GM12873 (cell line): ENCODE data around the gene HSPA9.

Source experiments
- TF ChIP-seq, protein P1 (sequence below): IDR thresholded peaks from 2 replicates; pipeline ENCODE4 v1.5.1; 2012; ENCODE audit warnings: low read depth, mild to moderate bottlenecking, moderate library complexity, low read length, control low read depth; ENCODE audit not compliant: insufficient read depth; ENCODE audit errors: missing control alignments

HSPA9 gene

DNA sequence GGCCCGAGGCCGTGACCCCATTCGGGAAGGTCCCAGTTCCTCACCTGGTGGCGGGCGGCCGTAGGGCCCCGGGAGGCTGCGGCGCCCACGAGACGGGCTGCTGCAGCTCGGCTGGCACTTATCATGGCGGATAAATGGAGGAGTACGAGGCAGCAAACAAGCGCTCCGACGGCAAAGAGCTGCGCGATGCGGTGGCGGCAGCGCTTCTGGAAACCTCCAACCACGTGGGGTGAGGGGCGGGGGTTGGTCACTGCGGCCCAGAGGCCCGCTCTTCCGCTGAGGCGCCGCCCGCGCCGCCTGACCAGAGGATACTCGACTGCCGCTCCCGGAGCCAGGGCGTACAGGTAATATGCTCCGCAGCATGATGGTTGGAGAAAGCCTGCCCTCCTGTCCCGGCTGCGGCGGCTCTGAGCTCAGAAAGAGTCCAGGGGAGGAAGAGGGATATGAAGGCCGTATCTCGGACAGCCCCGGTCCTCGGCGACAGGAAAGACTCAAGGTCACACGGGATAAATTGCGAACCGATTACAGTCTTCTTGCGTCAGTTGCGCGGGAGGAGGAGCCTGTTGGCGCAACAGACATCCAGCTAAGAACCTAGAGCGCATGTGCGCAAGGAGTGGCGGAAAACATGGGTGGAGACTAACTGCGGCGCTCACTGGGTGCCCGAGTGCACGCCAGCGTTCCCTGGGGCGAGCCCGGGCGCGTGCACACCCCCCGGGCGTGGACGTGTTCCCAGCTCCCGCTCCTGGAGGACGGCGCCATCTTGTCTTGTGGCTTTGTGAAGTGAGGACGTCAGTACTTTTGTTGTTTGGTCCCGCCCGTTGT is at the start of gene HSPA9:
TSS of gene HSPA9 (minus strand) at position 208 of the 822 bp plus-strand sequence. CDS start at position 125, 83 bp downstream.
- TF ChIP-seq, protein P1, sequence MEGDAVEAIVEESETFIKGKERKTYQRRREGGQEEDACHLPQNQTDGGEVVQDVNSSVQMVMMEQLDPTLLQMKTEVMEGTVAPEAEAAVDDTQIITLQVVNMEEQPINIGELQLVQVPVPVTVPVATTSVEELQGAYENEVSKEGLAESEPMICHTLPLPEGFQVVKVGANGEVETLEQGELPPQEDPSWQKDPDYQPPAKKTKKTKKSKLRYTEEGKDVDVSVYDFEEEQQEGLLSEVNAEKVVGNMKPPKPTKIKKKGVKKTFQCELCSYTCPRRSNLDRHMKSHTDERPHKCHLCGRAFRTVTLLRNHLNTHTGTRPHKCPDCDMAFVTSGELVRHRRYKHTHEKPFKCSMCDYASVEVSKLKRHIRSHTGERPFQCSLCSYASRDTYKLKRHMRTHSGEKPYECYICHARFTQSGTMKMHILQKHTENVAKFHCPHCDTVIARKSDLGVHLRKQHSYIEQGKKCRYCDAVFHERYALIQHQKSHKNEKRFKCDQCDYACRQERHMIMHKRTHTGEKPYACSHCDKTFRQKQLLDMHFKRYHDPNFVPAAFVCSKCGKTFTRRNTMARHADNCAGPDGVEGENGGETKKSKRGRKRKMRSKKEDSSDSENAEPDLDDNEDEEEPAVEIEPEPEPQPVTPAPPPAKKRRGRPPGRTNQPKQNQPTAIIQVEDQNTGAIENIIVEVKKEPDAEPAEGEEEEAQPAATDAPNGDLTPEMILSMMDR, result no peak

DNA sequence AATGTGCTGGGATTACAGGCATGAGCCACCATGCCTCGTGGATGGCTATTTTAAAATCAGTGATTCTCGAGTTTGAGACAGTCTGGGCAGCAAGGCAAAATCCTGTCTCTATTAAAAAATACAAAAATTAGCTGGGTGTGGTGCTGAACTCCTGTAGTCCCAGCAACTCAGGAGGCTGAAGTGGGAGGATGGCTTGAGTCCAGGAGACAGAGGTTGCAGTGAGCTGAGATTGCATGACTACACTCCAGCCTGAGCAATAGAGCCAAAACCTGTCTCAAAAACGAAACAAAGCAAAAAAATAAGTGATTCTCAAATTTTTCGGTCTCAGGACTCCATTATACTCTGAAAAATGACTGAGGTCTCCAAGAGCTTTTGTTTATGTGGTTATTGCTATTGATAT is 47.9 kb upstream of the HSPA9 start:
- TF ChIP-seq, protein P1, result no peak

GRCh38 chr5:138622051-138622450 is 46.9 kb upstream of the HSPA9 start:
- TF ChIP-seq, protein P1, result no peak

DNA sequence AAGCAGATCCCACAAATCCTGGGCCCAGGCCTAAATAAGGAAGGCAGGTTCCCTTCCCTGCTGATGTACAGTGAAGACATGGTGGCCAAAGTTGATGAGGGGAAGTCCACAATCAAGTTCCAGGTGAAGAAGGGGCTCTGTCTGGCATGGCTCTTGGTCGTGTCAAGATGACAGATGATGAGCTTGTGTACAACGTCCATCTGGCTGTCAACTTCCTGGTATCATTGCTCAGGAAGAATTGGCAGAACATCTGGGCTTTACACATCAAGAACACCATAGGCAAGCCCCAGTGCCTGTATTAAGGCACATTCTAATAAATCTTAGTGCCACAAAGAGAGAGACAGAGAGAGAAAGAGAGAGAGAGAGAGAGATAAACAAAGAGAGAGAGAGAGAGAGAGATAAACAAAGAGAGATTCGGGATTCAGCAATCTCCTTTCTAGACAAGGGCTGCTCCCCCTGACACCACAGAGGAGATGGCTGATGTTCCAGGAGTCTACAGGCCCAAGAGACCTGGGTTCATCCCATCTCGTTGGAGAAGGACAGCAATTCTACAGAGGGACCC is 45.5 kb upstream of the HSPA9 start:
- TF ChIP-seq, protein P1, result no peak

DNA sequence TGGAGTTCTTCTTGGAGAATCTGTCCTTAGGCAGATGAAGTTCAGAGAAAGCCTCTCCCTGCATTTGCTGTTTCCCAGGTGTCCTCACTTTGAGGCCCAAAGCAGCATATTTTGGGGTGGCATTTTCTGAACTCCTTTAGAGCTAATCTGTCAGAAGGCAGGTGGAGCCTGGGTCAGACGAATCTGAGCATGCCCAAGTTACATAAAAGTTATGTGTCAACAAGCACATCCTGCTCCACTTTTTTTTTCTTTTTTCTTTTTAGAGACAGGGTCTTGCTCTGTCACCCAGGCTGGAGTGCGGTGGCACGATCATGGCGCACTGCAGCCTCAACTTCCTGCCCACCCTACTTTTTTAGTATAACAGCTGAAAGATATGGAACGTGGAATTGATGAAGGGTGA is 41.3 kb upstream of the HSPA9 start:
- TF ChIP-seq, protein P1, result no peak

GRCh38 chr5:138615461-138615860 is 40.3 kb upstream of the HSPA9 start:
- TF ChIP-seq, protein P1, result no peak

DNA sequence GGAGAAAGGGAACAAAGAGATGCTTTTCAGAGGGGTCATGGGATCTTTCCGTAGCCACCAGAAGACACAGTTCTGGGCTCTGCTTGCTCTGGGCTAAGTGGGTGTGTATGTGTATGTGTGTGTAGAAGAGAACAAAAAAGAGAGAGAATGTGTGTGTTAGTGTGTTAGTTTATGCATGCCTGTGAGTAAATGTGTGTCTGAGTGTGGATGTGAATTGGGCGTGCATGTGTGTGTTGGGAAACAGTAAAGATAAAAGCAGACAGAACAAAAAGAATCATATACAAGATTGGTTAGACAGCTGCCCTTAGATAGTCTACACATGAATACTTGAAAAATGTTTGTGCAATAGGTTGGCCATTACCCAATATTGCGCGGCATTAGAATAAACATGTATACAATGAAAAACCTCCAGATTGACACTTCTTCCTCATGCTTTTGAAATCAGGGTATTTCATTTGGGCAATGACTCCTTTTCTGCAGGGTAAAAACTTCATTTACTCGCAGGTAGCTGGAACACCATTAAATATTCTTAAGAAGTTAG is 36.5 kb upstream of the HSPA9 start:
- TF ChIP-seq, protein P1, result no peak
